ENCODE data around the gene CUL1. TPM values are rescaled to one million over a fixed set of nuclear protein-coding genes. Genes with fewer than 3 reads are reported as not detected.
A peak's percentile ranks its signal among the peaks of the same experiment; 100 is the strongest.
"Not testable (repeated sequence)": the region's sequence is repeated elsewhere in the genome, so short reads cannot be mapped to it uniquely, and the experiment has no call there.

The CUL1 gene
- total RNA-seq, 2 experiments from 2014 or later: 40.5 to 56.6 TPM

GRCh38 chr7:148702876-148703670, 4.4 kb downstream of the CUL1 start:
- ChIA-PET POLR2A (interaction anchor here (0.6 to 4.7 kb wide), 9 partner anchors 7 to 285 kb away, joined by 3 to 36 read pairs (median 4); no protein-coding TSS in a partner anchor), CTCF (ENCODE audit: unreplicated experiment) (no interaction called here)
- DNase-seq (ENCODE audit: low spot score): no peak
- H3K9me3 ChIP-seq (ENCODE audit: low read length): no peaks in the 10 kb centered on the region
- H4K20me1 ChIP-seq (ENCODE audit: insufficient read depth, low read length): peaks cover 60% of the 10 kb centered on the region
- no peaks in the 10 kb centered on the region for H3K9me2 ChIP-seq (ENCODE audit: insufficient read depth, low read length)
- H3K4me2 ChIP-seq (ENCODE audit: low read length): no peak overlapping the region
- no peak overlapping the region for H2AFZ ChIP-seq (ENCODE audit: low read length)
- H3K4me1 ChIP-seq (ENCODE audit: insufficient read depth, low read length, poor library complexity, severe bottlenecking): peaks cover 48% of the 10 kb centered on the region
- H3K36me3 ChIP-seq (ENCODE audit: insufficient read depth, low read length): no peaks in the 10 kb centered on the region
- no peak for TF ChIP-seq EZH2phosphoT487 (IDR thresholded peaks at IDR 0.05; ENCODE audit: borderline replicate concordance, low read depth, low read length)
- TF ChIP-seq CTCF (conservative IDR thresholded peaks at IDR 0.05; ENCODE audit: low read length): peak; percentile 32; the same call in 1 of the 2 replicates
- peaks cover 85% of the 10 kb centered on the region for H3K79me2 ChIP-seq (ENCODE audit: insufficient read depth, low read depth, low read length)
- intact Hi-C loops (cut with micrococcal nuclease; ENCODE audit: unreplicated experiment): no loop called here
- H3K4me3 ChIP-seq (ENCODE audit: low read depth, low read length, poor library complexity, severe bottlenecking): no peak overlapping the region
- no peak overlapping the region for H3K27ac ChIP-seq (ENCODE audit: low read depth, low read length, poor library complexity, severe bottlenecking)
- BruUV-seq (replicated peaks): no TSS peak

- CTCF ChIA-PET (ENCODE audit: unreplicated experiment): interaction anchor here (0.5 kb wide), 1 partner anchor 254 kb away, joined by 6 read pairs; no protein-coding TSS in a partner anchor
- Histone ChIP-seq H3K79me2 (ENCODE audit: insufficient read depth, low read depth, low read length) (peaks cover 91% of the 10 kb centered on the region), H4K20me1 (ENCODE audit: insufficient read depth, low read length) (peaks cover 66% of the 10 kb centered on the region), H3K4me1 (ENCODE audit: insufficient read depth, low read length, poor library complexity, severe bottlenecking) (peaks cover 48% of the 10 kb centered on the region)
- H3K27ac ChIP-seq (ENCODE audit: low read depth, low read length, poor library complexity, severe bottlenecking); H3K4me2 ChIP-seq (ENCODE audit: low read length); H3K36me3 ChIP-seq (ENCODE audit: insufficient read depth, low read length); H3K9me3 ChIP-seq (ENCODE audit: low read length); intact Hi-C loops (cut with micrococcal nuclease; ENCODE audit: unreplicated experiment); DNase-seq (ENCODE audit: low spot score); BruUV-seq (replicated peaks); H2AFZ ChIP-seq (ENCODE audit: low read length); H3K4me3 ChIP-seq (ENCODE audit: low read depth, low read length, poor library complexity, severe bottlenecking); H3K9me2 ChIP-seq (ENCODE audit: insufficient read depth, low read length): not testable (repeated sequence)
- POLR2A ChIA-PET: interaction anchor here (0.6 to 4.7 kb wide), 9 partner anchors 8 to 257 kb away, joined by 3 to 36 read pairs (median 4); no protein-coding TSS in a partner anchor
- TF ChIP-seq CTCF (conservative IDR thresholded peaks at IDR 0.05; ENCODE audit: low read length): 0 out of 2 replicates have a peak, but pooled peaks have one; percentile 31
Observed at GRCh38 chr7:148703671-148703962, 4.9 kb downstream of the CUL1 start.

- no peak overlapping the region for H2AFZ ChIP-seq (ENCODE audit: low read length)
- no peaks in the 10 kb centered on the region for H3K9me3 ChIP-seq (ENCODE audit: low read length)
- 0 out of 2 replicates have a peak overlapping the region, but pooled peaks have one; percentile 13 for H3K4me2 ChIP-seq (ENCODE audit: low read length)
- no peak for TF ChIP-seq EZH2phosphoT487 (IDR thresholded peaks at IDR 0.05; ENCODE audit: borderline replicate concordance, low read depth, low read length)
- no peak for TF ChIP-seq CTCF (conservative IDR thresholded peaks at IDR 0.05; ENCODE audit: low read length)
- BruUV-seq (replicated peaks): no TSS peak
- POLR2A ChIA-PET: interaction anchor here (0.6 to 4.7 kb wide), 8 partner anchors 8 to 68 kb away, joined by 3 to 36 read pairs (median 6); no protein-coding TSS in a partner anchor
- intact Hi-C loops (cut with micrococcal nuclease; ENCODE audit: unreplicated experiment): no loop called here
- H3K27ac ChIP-seq (ENCODE audit: low read depth, low read length, poor library complexity, severe bottlenecking): no peak overlapping the region
- H4K20me1 ChIP-seq (ENCODE audit: insufficient read depth, low read length): peaks cover 71% of the 10 kb centered on the region
- no peaks in the 10 kb centered on the region for H3K36me3 ChIP-seq (ENCODE audit: insufficient read depth, low read length)
- H3K4me1 ChIP-seq (ENCODE audit: insufficient read depth, low read length, poor library complexity, severe bottlenecking): peaks cover 48% of the 10 kb centered on the region
- CTCF ChIA-PET (ENCODE audit: unreplicated experiment): interaction anchor here (0.5 kb wide), 1 partner anchor 253 kb away, joined by 6 read pairs; no protein-coding TSS in a partner anchor
- no peak for DNase-seq (ENCODE audit: low spot score)
- H3K9me2 ChIP-seq (ENCODE audit: insufficient read depth, low read length): no peaks in the 10 kb centered on the region
- peaks cover 96% of the 10 kb centered on the region for H3K79me2 ChIP-seq (ENCODE audit: insufficient read depth, low read depth, low read length)
- no peak overlapping the region for H3K4me3 ChIP-seq (ENCODE audit: low read depth, low read length, poor library complexity, severe bottlenecking)
Observed at GRCh38 chr7:148704189-148704588, 5.5 kb downstream of the CUL1 start.

Measured in OCI-LY7 (cell line).